ENCODE data around the gene SNX8.

SNX8 gene

DNA sequence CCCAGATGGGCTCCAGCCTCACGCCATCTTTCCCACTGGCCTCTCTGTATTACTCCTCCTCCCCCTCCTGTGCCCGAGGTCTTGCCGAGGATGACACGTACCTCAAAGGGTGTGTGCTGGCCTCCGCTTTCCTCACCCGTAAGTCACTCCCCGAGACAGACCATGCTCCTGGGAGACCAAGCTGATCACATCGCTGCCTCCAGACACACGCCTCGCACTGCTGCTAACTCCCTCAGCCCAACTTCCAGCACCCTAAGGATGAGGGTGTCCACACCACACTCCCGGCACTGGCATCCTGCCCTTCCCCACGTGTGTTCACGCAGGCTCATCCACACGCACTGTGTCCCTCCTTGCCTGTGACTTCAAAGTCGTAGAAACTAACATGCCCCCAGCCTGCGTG, 105.5 kb downstream of the SNX8 start:
- in situ Hi-C loops (cut with MboI; ENCODE audit: low sequenced_read_pairs), result no loop called here

- in situ Hi-C loops (cut with MboI; ENCODE audit: low sequenced_read_pairs), result no loop called here
Observed at GRCh38 chr7:2205036-2205780, 109.0 kb downstream of the SNX8 start.

DNA sequence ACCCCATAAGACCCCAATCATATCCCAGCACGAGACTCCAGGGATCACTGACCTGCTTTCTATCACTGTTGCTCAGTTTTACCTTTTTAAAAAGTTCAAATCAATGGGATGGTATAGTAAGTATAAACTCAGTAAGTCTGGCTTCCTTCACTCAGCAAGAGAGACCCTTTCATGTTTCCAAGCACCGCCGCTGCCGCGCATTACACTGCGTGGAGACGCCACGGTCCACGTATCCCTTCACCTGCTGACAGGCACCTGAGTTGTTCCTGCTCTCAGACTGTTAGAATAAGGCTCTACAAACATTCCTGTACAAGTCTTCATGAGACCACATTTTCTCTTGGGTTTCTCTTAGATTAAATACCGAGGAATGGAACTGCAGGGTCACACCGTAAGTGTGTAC, 109.8 kb downstream of the SNX8 start:
- in situ Hi-C loops (cut with MboI; ENCODE audit: low sequenced_read_pairs), result no loop called here

GRCh38 chr7:2203766-2204300, 110.4 kb downstream of the SNX8 start:
- in situ Hi-C loops (cut with MboI; ENCODE audit: low sequenced_read_pairs), result no loop called here

GRCh38 chr7:2202901-2203765, 111.1 kb downstream of the SNX8 start:
- in situ Hi-C loops (cut with MboI; ENCODE audit: low sequenced_read_pairs), result no loop called here

- in situ Hi-C loops (cut with MboI; ENCODE audit: low sequenced_read_pairs), result no loop called here
Observed at GRCh38 chr7:2202361-2202761, 111.9 kb downstream of the SNX8 start.
